ENCODE data around the gene PSMB11. TPM values are rescaled to one million over a fixed set of nuclear protein-coding genes. Genes with fewer than 3 reads are reported as not detected.

The PSMB11 gene
- total RNA-seq, 2 donors from 2014 or later: not detected

DNA sequence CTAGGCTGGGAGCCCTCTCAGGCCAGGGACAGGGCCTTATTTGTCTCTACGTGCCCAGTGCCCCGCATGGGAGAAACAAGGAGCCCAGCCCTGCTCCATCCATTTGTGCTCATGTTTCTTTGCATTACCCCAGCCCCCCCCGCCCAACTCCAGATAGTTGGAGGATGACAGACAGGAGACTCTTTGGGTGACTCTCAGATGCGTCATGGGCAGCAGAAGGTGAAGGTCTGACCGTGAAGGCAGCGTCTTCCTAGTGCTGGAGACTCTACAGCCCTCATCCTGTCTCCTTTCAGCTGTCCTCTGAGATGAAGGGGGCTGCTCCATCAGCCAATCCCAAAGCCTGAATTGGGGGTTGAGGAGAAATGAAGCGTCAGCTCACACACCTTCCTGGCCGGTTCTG is 283 bp upstream of the PSMB11 start:
- DNase-seq (no peak), ATAC-seq (no peak)
- Mint-ChIP-seq H3K4me1 (peaks cover 4% of the 10 kb centered on the region), H3K27me3 (no peaks in the 10 kb centered on the region), H3K27ac (no peak overlapping the region), H3K36me3 (ENCODE audit: low read depth) (peaks cover 2% of the 10 kb centered on the region), H3K4me3 (no peak overlapping the region)
- H3K9me3 ChIP-seq (ENCODE audit: control insufficient read depth, low read length, poor library complexity, severe bottlenecking): no peaks in the 10 kb centered on the region

DNA sequence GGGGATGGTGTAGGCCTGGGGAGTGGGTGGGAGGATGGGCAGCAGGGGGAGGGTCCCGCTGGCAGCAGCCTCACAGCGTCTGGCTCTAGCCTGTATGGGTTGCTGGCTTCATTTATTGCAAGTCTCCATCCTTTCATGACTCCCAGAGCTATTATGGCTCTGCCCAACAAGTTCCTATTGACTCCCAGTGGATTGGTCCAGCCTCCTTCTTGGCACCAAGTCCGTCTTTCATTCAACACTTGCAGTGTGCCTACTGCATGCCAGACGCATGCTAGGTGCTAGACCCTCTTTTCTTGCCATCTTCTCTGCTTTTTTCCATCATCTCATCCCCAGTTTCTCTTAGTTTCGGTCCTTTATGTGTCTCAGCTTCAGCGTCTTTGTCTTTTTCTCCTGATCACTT is 1.1 kb downstream of the PSMB11 start:
- H3K36me3 Mint-ChIP-seq (ENCODE audit: low read depth): peaks cover 7% of the 10 kb centered on the region
- peaks cover 6% of the 10 kb centered on the region for H3K27me3 Mint-ChIP-seq
- no peak for ATAC-seq
- H3K4me1 Mint-ChIP-seq: peaks cover 6% of the 10 kb centered on the region
- no peak overlapping the region for H3K4me3 Mint-ChIP-seq
- no peak overlapping the region for H3K27ac Mint-ChIP-seq
- no peaks in the 10 kb centered on the region for H3K9me3 ChIP-seq (ENCODE audit: control insufficient read depth, low read length, poor library complexity, severe bottlenecking)
- DNase-seq: no peak

DNA sequence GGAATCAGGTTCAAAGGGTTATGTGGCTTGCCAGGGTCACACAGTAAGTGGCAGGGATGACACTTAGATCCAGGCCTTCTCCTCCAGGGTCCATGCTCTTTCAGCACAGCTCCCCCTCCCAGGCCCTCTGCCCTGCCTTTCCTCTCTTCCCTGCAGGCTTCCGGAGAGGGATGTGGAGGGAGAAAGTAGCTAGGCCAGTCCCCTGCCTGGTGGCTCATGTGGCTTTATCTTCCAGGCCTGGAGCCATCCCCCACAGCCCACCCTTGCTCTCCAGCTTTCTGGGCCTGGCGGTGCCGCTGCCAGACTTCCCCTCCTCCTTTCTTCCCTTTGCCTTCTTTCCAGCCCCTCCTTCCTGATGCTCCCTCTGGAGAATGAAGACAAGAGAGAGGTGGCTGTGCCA is 1.7 kb downstream of the PSMB11 start:
- ATAC-seq: no peak
- H3K27me3 Mint-ChIP-seq: peaks cover 6% of the 10 kb centered on the region
- no peak overlapping the region for H3K27ac Mint-ChIP-seq
- H3K36me3 Mint-ChIP-seq (ENCODE audit: low read depth): peaks cover 7% of the 10 kb centered on the region
- H3K4me3 Mint-ChIP-seq: no peak overlapping the region
- H3K4me1 Mint-ChIP-seq: peaks cover 6% of the 10 kb centered on the region
- H3K9me3 ChIP-seq (ENCODE audit: control insufficient read depth, low read length, poor library complexity, severe bottlenecking): no peaks in the 10 kb centered on the region
- DNase-seq: no peak

DNA sequence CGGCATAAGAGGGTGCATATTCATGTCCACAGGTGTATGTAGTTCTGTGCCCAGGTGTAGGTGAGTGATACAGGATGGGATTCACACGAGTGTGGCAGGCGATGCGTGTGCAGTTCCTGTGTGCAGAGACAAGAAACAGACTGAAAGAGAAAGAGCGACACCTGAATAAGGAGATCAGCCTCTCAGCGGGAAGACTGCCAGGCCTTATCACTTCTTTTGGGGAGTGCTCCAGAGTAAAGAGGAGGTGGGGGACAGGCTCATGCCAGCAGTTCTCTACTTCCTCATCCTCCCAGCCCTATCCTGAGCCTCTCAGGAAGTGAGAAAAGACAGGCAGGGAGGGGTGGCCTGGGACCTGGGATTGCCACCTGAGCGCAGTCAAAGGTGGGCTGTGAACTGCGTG is 2.8 kb downstream of the PSMB11 start:
- H3K9me3 ChIP-seq (ENCODE audit: control insufficient read depth, low read length, poor library complexity, severe bottlenecking): no peaks in the 10 kb centered on the region
- Mint-ChIP-seq H3K4me3 (no peak overlapping the region), H3K4me1 (peaks cover 6% of the 10 kb centered on the region), H3K27me3 (peaks cover 6% of the 10 kb centered on the region), H3K36me3 (ENCODE audit: low read depth) (peaks cover 7% of the 10 kb centered on the region), H3K27ac (no peak overlapping the region)
- DNase-seq (no peak), ATAC-seq (no peak)

DNA sequence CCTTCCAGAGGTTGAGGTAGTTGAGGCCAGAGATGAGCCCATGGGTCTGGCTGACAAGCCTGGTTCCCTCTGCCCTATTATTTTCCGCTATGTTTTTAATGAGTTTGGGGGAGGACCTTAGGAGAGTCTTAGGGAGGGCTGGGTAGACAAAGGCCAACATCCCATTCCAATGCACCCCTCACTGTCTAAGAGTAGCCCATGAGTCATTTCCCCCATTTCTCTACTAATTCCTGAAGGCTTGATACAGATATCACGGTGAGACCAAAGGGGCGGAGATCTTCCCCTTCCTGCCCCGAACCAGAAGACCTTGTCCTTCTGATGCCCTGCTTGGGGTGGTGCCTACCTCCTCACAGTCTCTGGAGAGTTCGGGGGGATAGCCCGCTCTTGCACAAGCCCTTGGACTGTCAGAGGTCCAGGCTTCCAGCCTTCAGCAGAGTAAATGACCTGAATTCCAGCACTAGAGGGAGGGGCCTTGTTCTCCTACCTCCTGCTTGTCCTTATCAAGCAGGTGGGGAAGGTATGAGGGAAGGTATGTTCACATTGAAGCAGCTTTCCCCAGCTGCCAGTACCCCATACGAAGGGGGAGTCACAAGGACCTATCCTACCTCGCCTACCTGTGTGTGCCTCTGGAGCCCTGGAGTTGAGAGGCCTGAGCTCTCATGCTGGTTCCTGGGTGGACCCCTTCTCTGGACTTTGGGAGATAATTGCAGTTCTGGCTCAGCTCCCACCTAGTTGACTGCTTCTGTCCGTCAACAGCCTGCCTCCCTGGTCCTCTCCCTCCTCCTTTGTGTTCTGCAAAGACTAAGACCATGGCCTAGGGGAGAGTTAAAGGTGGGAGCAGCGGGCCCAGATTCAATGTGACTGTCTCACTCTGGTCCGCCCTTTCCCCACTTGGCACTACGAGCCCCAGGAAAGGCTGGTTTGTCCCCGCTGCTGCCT is 3.7 kb downstream of the PSMB11 start:
- H3K9me3 ChIP-seq (ENCODE audit: control insufficient read depth, low read length, poor library complexity, severe bottlenecking): no peaks in the 10 kb centered on the region
- peaks cover 6% of the 10 kb centered on the region for H3K4me1 Mint-ChIP-seq
- H3K27me3 Mint-ChIP-seq: peaks cover 6% of the 10 kb centered on the region
- ATAC-seq (no peak), DNase-seq (no peak)
- H3K36me3 Mint-ChIP-seq (ENCODE audit: low read depth): peaks cover 7% of the 10 kb centered on the region
- peak overlapping the region; percentile 54 for H3K27ac Mint-ChIP-seq
- H3K4me3 Mint-ChIP-seq: no peak overlapping the region

DNA sequence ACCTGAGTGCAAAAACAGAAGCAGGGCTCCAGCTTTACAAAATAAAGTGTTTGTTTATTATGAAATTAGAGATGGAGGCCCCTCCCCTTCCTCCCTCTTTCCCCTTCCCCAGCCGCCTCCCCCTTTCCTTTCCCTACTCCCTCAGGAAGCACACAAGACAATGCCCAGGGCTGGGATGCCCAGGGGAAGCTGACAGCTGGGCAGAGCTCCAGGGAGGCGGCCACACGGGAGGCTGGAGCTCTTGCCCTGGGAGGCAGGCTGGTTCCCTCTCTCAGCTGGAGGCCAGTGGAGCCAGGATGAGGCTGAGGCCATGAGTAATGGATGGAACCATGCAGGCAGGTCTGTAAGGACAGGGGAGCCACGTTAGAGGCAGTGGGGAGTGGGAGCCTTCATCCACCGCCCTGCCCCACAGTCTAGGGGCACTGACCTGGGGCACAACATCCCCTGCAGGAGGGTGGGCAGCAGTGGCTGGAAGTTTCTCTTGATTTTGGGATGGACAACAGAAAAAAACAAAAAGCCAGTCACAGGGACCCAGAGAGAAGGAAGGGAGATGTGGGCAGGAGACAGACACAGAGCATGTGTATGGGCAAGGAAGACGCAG is 5.1 kb downstream of the PSMB11 start:
- peaks cover 6% of the 10 kb centered on the region for H3K27me3 Mint-ChIP-seq
- peaks cover 6% of the 10 kb centered on the region for H3K4me1 Mint-ChIP-seq
- peak overlapping the region; percentile 7 for H3K4me3 Mint-ChIP-seq
- ATAC-seq: no peak
- no peak for DNase-seq
- H3K9me3 ChIP-seq (ENCODE audit: control insufficient read depth, low read length, poor library complexity, severe bottlenecking): no peaks in the 10 kb centered on the region
- no peak overlapping the region for H3K27ac Mint-ChIP-seq
- peaks cover 7% of the 10 kb centered on the region for H3K36me3 Mint-ChIP-seq (ENCODE audit: low read depth)

DNA sequence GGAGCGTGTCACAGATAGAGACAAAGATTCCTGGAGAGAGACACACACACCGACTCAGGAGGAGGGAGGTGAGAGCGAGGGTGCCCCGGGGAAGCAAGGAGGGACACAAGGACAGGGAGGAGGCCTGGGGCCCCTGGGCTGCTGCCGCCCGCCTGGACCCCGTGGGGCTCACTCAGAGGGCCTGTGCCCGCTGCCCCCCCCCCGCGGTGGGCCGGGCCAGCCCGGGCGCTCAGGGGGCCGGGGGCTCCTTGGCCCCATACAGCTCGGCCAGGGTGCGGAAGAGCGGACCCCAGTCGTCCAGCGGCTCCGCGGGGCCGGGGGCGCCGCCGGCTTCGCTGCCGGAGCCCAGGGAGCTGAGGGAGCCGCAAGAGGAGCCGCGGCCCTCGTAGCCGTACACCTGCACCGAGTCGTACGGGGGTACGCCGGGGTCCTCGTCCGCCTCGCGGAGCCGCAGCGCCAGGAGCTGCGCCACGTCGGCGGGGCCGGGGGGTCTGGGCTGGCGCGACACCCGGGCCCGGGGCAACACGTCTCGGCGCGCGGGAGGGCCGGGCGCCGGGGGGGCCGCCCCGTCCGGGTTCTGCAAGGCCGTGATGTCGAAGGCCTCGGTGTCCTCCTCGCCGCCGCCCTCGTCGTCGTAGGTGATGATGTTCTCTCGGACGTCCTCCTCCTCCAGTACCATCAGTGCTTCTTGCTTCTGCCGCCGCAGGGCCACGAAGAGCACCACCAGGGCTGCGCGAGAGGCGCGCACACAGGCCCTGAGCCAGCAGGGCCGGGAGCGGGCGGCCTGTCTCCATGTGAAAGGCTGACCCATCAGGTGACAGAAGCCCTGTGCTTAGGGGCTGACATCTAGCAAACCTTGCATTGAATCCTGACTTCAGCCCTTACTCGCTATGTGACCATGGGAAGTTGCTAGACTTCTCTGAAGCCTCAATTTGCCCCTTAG is 6.0 kb downstream of the PSMB11 start:
- ATAC-seq (no peak), DNase-seq (no peak)
- H3K4me3 Mint-ChIP-seq: no peak overlapping the region
- H3K36me3 Mint-ChIP-seq (ENCODE audit: low read depth): peaks cover 7% of the 10 kb centered on the region
- peaks cover 6% of the 10 kb centered on the region for H3K27me3 Mint-ChIP-seq
- peaks cover 6% of the 10 kb centered on the region for H3K4me1 Mint-ChIP-seq
- H3K9me3 ChIP-seq (ENCODE audit: control insufficient read depth, low read length, poor library complexity, severe bottlenecking): no peaks in the 10 kb centered on the region
- no peak overlapping the region for H3K27ac Mint-ChIP-seq

DNA sequence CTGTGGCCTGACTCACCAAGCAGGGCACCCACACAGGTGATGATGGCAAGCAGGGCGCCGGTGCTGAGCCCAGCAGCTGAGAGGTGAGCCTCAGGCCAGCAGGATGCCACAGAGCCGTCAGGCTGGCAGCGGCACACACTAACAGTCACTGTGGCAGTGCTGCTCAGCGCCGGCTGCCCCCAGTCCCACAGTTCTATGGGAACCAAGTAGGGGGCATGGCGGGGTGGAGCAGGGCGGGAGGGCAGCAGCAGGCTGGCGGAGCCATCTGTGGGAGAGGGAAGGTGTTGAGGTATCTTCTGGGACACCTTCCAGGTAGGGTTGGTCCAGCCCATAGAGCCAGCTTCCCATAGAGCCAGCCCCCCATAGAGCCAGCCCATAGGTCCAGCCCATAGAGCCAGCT is 7.0 kb downstream of the PSMB11 start:
- H3K9me3 ChIP-seq (ENCODE audit: control insufficient read depth, low read length, poor library complexity, severe bottlenecking): no peaks in the 10 kb centered on the region
- DNase-seq: no peak
- H3K27ac Mint-ChIP-seq: no peak overlapping the region
- ATAC-seq: no peak
- peaks cover 5% of the 10 kb centered on the region for H3K36me3 Mint-ChIP-seq (ENCODE audit: low read depth)
- H3K4me1 Mint-ChIP-seq: peaks cover 4% of the 10 kb centered on the region
- H3K4me3 Mint-ChIP-seq: no peak overlapping the region
- peaks cover 6% of the 10 kb centered on the region for H3K27me3 Mint-ChIP-seq

DNA sequence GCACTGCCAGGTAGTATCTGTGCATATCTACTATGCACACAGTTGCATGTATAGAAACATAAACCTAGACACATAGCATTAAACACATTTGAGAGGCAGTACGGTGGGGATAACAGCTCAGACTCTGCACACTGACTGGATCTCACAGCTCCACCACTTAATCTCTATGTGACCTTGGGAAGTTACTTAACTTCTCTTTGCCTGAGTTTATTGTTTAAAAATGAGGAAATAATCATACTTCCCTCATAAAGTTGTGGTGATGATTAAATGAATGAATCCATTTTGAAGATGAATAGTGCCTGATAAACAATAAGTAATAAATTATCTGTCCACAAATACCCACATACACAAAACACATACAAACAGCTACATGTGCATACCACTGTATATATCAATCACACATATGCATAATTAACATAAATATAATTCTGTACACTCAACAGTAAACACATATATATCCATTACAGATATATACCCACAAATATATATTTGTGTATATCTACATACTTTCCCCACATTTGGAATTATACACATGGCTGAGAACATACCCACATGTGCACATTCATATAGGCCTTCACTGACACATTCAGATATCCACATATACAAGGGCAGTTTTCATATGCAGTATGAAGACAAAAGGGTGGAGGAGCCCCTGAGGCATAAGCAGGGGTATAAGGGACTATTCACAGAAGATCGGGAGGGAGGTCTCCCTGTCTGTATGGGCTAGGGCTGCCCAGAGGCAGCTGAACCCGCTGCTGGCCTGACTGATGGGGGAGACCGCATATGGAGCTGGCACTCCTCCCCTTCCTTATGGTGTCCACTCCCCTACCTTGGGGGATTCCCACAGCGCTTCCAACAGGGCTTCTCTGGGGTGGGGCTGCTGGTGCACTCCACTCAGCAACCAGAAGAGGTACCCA is 9.4 kb downstream of the PSMB11 start:
- peaks cover 11% of the 10 kb centered on the region for H3K4me1 Mint-ChIP-seq
- H3K27ac Mint-ChIP-seq: no peak overlapping the region
- peaks cover 6% of the 10 kb centered on the region for H3K27me3 Mint-ChIP-seq
- ATAC-seq: no peak
- no peak overlapping the region for H3K4me3 Mint-ChIP-seq
- peaks cover 6% of the 10 kb centered on the region for H3K36me3 Mint-ChIP-seq (ENCODE audit: low read depth)
- H3K9me3 ChIP-seq (ENCODE audit: control insufficient read depth, low read length, poor library complexity, severe bottlenecking): no peaks in the 10 kb centered on the region
- no peak for DNase-seq

DNA sequence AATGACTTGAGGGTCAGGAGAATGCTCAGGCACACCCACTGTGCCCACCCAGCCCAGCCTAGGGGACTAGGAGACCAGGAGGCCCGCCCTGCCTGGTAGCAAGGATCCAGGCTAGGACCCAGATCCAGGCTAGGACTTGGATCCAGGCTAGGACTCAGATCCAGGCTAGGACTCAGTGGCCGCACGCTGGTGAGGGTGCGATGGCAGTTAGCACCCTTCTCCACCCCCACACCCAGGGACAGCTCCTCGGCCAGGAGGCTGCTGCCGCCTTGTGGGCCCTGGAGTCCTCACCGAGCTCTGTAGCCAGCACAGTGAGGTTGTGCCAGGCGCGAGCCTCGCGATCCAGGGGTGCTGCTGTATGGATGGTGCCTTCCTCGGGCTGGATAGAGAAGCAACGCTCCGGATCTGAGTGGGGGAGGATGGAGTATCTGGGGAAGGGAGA is 10.2 kb downstream of the PSMB11 start:
- no peak for ATAC-seq
- H3K9me3 ChIP-seq (ENCODE audit: control insufficient read depth, low read length, poor library complexity, severe bottlenecking): no peaks in the 10 kb centered on the region
- no peak overlapping the region for H3K4me3 Mint-ChIP-seq
- no peak for DNase-seq
- peaks cover 17% of the 10 kb centered on the region for H3K4me1 Mint-ChIP-seq
- peaks cover 4% of the 10 kb centered on the region for H3K27me3 Mint-ChIP-seq
- no peak overlapping the region for H3K27ac Mint-ChIP-seq
- H3K36me3 Mint-ChIP-seq (ENCODE audit: low read depth): peaks cover 5% of the 10 kb centered on the region

DNA sequence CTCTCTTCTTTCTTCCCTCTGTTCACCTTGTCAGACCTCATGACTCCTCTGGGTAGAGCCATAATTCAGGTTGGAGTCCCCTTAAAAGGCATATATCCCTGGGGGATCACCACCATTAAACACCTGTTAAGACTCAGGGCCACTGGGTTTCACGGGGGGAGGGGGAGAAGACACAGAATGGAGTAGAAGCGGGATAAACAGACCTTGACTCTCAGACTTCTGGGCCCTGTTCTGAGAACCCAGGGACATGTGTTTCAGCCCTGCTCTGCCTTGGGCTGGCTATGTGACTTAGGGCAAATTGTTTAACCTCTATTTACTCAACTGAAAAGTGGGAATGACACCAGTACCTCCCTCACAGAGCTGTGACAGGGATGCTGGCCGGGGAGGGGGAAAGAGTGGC is 10.7 kb downstream of the PSMB11 start:
- DNase-seq (no peak), ATAC-seq (no peak)
- no peak overlapping the region for H3K4me3 Mint-ChIP-seq
- H3K27ac Mint-ChIP-seq: peak overlapping the region; percentile 37
- peaks cover 15% of the 10 kb centered on the region for H3K4me1 Mint-ChIP-seq
- H3K9me3 ChIP-seq (ENCODE audit: control insufficient read depth, low read length, poor library complexity, severe bottlenecking): no peaks in the 10 kb centered on the region
- no peaks in the 10 kb centered on the region for H3K27me3 Mint-ChIP-seq
- H3K36me3 Mint-ChIP-seq (ENCODE audit: low read depth): peaks cover 2% of the 10 kb centered on the region

DNA sequence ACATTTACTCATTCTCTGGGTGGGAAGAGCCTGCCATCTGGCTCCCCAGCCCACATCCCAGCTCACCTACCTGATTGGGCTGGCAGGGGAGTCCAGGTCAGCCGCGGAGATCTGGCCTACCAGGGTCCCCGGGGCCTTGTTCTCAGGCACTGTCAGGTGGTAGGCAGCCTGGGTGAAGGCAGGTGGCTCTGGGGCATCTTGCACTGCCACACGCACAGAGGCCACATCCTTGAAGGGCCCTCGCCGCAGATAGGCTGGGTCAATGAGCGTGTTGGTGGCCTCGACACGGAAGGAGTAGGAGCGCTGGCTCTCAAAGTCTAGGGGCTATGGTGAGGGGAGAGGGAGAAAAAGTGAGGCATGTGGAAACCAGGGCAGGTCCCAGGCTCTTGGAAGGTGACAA is 11.4 kb downstream of the PSMB11 start:
- no peak for DNase-seq
- Mint-ChIP-seq H3K4me1 (peaks cover 19% of the 10 kb centered on the region), H3K4me3 (no peak overlapping the region), H3K27me3 (no peaks in the 10 kb centered on the region), H3K36me3 (ENCODE audit: low read depth) (peaks cover 2% of the 10 kb centered on the region), H3K27ac (peak overlapping the region; percentile 37)
- H3K9me3 ChIP-seq (ENCODE audit: control insufficient read depth, low read length, poor library complexity, severe bottlenecking): no peaks in the 10 kb centered on the region
- ATAC-seq: no peak

Data from T-helper 17 cell (primary cell).